ENCODE measurements around the gene LAMTOR5.

DNA sequence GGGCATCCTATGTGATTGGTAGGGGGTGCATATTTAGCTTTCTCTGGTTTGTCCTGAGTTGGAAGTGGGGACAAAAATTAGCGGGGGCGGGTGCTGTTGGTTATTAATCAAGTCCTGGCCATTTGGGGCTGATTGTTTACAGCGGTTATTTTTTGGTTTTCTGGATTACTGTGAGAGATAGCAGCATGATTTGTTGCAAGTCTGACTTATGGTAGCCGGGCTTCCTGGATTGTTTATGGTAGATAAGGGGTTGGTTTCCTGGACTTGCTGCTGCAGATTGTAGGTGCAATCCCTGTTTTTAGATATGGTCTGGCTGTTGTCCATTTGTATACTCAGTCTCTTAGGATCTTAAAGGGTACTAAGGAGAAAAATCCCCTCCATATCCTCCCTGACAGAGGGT, 31.4 kb upstream of the LAMTOR5 start:
- TF ChIP-seq TEAD4 (IDR thresholded peaks at IDR 0.05) (no peak), CEBPB (IDR thresholded peaks at IDR 0.05) (no peak), FOXM1 (IDR thresholded peaks at IDR 0.05; ENCODE audit: borderline replicate concordance, low read depth) (no peak), RAD21 (IDR thresholded peaks at IDR 0.05; ENCODE audit: low read depth) (no peak), MAX (IDR thresholded peaks at IDR 0.05) (no peak), EGR1 (IDR thresholded peaks at IDR 0.05) (no peak), NFIC (IDR thresholded peaks at IDR 0.05) (no peak), REST (IDR thresholded peaks at IDR 0.05; ENCODE audit: low read depth) (no peak), YY1 (IDR thresholded peaks at IDR 0.05; ENCODE audit: low read depth) (no peak), TAF1 (IDR thresholded peaks at IDR 0.05; ENCODE audit: low read depth) (no peak), EP300 (IDR thresholded peaks at IDR 0.05; ENCODE audit: borderline replicate concordance) (no peak), ZBTB7A (IDR thresholded peaks at IDR 0.05; ENCODE audit: low read depth) (no peak), USF1 (IDR thresholded peaks at IDR 0.05) (no peak), TCF12 (IDR thresholded peaks at IDR 0.05; ENCODE audit: low read depth) (no peak)

Data from Ishikawa (cell line).